HG03469 (cell line): Measurements from ENCODE around the gene AKAP13.

Experiments used
- ATAC-seq: cut with Tn5 transposase; IDR thresholded peaks from one replicate; pipeline ENCODE4 v1.9.1; 2021; ENCODE audit warnings: mild to moderate bottlenecking, moderate library complexity, moderate number of reproducible peaks; ENCODE audit not compliant: unreplicated experiment

The AKAP13 gene

GRCh38 chr15:85762756-85763127 lies 382.3 kb downstream of the AKAP13 start:
- no peak for ATAC-seq

GRCh38 chr15:85763157-85763556 lies 382.8 kb downstream of the AKAP13 start:
- no peak for ATAC-seq

GRCh38 chr15:85763673-85764633 lies 383.6 kb downstream of the AKAP13 start:
- no peak for ATAC-seq

- ATAC-seq, result no peak
These were observed 384.4 kb downstream of the AKAP13 start for GRCh38 chr15:85764649-85765277.

GRCh38 chr15:85766001-85766831 lies 385.8 kb downstream of the AKAP13 start:
- no peak for ATAC-seq

- no peak for ATAC-seq
These were observed 387.6 kb downstream of the AKAP13 start for GRCh38 chr15:85767785-85768529.

GRCh38 chr15:85768595-85769168 lies 388.3 kb downstream of the AKAP13 start:
- ATAC-seq, result no peak

GRCh38 chr15:85769182-85769900 lies 388.9 kb downstream of the AKAP13 start:
- no peak for ATAC-seq

- no peak for ATAC-seq
These were observed 390.0 kb downstream of the AKAP13 start for GRCh38 chr15:85770096-85771041.

- ATAC-seq, result no peak
These were observed 390.9 kb downstream of the AKAP13 start for GRCh38 chr15:85771271-85771670.

- ATAC-seq, result no peak
These were observed 391.5 kb downstream of the AKAP13 start for GRCh38 chr15:85771781-85772445.

GRCh38 chr15:85772668-85773067 lies 392.3 kb downstream of the AKAP13 start:
- ATAC-seq, result no peak

GRCh38 chr15:85773249-85773648 lies 392.8 kb downstream of the AKAP13 start:
- ATAC-seq, result no peak

GRCh38 chr15:85773970-85774369 lies 393.6 kb downstream of the AKAP13 start:
- no peak for ATAC-seq

GRCh38 chr15:85777250-85778106 lies 397.1 kb downstream of the AKAP13 start:
- ATAC-seq, result no peak

- ATAC-seq, result no peak
These were observed 397.8 kb downstream of the AKAP13 start for GRCh38 chr15:85778107-85778776.
